ENCODE data around the gene PEF1.

Gene PEF1

GRCh38 chr1:31657020-31657804 lies 12.5 kb upstream of the PEF1 start:
- DNase-seq (ENCODE audit: low read depth), result no peak
- no peak for TF ChIP-seq CTCF (IDR thresholded peaks at IDR 0.05; ENCODE audit: low read length, missing control alignments)
- no peak overlapping the region for H3K4me3 ChIP-seq (replicated peaks; ENCODE audit: low read depth, low read length)

- no peak overlapping the region for H3K4me3 ChIP-seq (replicated peaks; ENCODE audit: low read depth, low read length)
- DNase-seq (ENCODE audit: low read depth), result no peak
- TF ChIP-seq CTCF (IDR thresholded peaks at IDR 0.05; ENCODE audit: low read length, missing control alignments), result no peak
Observed at GRCh38 chr1:31655756-31656155, 11.1 kb upstream of the PEF1 start.

- H3K4me3 ChIP-seq (replicated peaks; ENCODE audit: low read depth, low read length), result no peak overlapping the region
- DNase-seq (ENCODE audit: low read depth), result no peak
- no peak for TF ChIP-seq CTCF (IDR thresholded peaks at IDR 0.05; ENCODE audit: low read length, missing control alignments)
Observed at GRCh38 chr1:31655104-31655503, 10.4 kb upstream of the PEF1 start.

GRCh38 chr1:31654474-31654776 lies 9.7 kb upstream of the PEF1 start:
- no peak overlapping the region for H3K4me3 ChIP-seq (replicated peaks; ENCODE audit: low read depth, low read length)
- DNase-seq (ENCODE audit: low read depth), result no peak
- no peak for TF ChIP-seq CTCF (IDR thresholded peaks at IDR 0.05; ENCODE audit: low read length, missing control alignments)

GRCh38 chr1:31653717-31654473 lies 9.2 kb upstream of the PEF1 start:
- TF ChIP-seq CTCF (IDR thresholded peaks at IDR 0.05; ENCODE audit: low read length, missing control alignments), result no peak
- H3K4me3 ChIP-seq (replicated peaks; ENCODE audit: low read depth, low read length), result no peak overlapping the region
- DNase-seq (ENCODE audit: low read depth), result no peak

- no peak overlapping the region for H3K4me3 ChIP-seq (replicated peaks; ENCODE audit: low read depth, low read length)
Observed at GRCh38 chr1:31652891-31653499, 8.3 kb upstream of the PEF1 start.

More at GRCh38 chr1:31652891-31653499, 8.3 kb upstream of the PEF1 start:
- no peak for DNase-seq (ENCODE audit: low read depth)
- no peak for TF ChIP-seq CTCF (IDR thresholded peaks at IDR 0.05; ENCODE audit: low read length, missing control alignments)

Measured in fibroblast of pulmonary artery (primary cell).